ENCODE data around the gene GSTT2B.
"Not testable (repeated sequence)": the region's sequence is repeated elsewhere in the genome, so short reads cannot be mapped to it uniquely, and the experiment has no call there.

Gene GSTT2B

DNA sequence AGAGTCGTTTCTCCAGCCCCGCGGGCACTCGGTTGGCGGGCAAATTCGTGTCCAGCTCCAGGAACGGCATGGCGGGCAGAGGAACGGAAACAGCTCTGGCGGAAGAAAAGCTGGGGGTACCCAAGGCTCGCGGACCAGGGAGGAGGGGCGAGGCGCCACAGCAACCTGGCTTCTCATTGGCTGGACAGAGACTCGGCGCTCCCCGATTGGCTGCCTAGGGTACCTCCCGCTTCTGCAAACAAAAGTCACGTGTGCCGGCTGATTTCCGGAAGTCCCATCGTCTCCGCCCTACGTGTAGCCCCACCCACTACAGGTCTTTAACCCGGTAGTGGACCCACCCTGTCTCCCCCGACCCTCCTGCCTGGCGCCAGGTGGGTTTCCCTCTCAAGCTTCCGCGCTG, 13.3 kb upstream of the GSTT2B start, which contains the start of gene DDT:
DDT (minus strand) TSS at position 97 of the 400 bp plus-strand sequence; CDS start at position 70, 27 bp downstream.
- CTCF ChIA-PET; POLR2A ChIA-PET; DNase-seq (ENCODE audit: low read depth, low spot score); H3K4me3 ChIP-seq (ENCODE audit: low read depth, low read length): not testable (repeated sequence)

DNA sequence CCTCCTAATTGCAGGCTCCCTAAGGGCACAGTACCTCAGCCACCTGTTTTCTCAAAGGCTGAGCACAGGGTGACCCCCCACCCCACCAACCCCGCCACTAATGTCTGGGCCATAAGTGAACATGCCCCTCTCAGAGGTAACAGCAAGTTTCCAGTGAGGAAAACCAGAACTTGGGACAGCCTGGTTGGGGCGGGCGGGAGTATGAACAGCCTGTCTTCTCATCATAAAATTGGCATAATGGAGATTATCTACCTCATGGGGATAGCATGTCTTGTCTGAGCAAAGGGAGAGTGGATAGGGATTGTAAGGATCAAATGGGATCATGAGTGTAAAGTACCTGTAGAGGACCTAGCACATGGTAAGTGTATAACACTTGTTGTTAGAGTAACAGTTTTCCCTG, 10.9 kb upstream of the GSTT2B start:
- H3K4me3 ChIP-seq (ENCODE audit: low read depth, low read length); POLR2A ChIA-PET; CTCF ChIA-PET; DNase-seq (ENCODE audit: low read depth, low spot score): not testable (repeated sequence)

DNA sequence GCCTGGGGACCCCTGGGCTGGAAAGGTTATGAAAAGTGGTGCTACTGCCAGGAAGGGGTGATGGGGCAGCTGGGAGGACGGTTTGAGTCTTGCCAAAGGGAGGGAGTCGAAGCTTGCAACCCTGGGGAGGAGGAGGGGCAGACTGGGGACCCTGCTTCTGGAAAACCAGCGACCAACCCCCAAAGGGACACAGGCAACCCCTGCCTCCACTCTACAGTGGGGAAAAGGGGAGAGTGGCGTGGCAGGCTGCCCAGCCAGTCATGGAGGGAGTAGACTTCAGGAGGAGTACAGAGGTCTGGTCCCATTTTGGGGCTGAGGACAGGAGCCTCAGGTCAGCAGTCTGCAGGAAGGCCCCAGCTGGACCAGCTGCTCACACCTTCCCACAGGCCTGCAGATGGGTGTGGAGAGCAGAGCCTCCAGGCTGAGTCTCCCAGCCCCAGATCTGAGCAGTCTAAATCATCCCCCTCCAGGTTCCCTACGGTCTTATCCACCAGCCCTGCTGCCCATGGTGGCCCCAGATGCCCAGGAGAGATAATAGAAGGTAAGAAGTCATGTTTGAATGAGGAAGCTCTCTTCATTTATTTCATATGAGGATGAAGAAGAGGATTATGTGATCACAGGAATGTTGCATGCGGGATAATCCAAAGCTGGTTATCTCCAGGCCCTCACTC, 10.0 kb upstream of the GSTT2B start:
- CTCF ChIA-PET, result no interaction called here
- TF ChIP-seq, protein P1, sequence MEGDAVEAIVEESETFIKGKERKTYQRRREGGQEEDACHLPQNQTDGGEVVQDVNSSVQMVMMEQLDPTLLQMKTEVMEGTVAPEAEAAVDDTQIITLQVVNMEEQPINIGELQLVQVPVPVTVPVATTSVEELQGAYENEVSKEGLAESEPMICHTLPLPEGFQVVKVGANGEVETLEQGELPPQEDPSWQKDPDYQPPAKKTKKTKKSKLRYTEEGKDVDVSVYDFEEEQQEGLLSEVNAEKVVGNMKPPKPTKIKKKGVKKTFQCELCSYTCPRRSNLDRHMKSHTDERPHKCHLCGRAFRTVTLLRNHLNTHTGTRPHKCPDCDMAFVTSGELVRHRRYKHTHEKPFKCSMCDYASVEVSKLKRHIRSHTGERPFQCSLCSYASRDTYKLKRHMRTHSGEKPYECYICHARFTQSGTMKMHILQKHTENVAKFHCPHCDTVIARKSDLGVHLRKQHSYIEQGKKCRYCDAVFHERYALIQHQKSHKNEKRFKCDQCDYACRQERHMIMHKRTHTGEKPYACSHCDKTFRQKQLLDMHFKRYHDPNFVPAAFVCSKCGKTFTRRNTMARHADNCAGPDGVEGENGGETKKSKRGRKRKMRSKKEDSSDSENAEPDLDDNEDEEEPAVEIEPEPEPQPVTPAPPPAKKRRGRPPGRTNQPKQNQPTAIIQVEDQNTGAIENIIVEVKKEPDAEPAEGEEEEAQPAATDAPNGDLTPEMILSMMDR (IDR thresholded peaks at IDR 0.05; ENCODE audit: insufficient read depth, low read length, missing control alignments), result no peak
- POLR2A ChIA-PET, result interaction anchor here (0.9 kb wide), 1 partner anchor 57 kb away, joined by 3 read pairs; no protein-coding TSS in a partner anchor
- no peak overlapping the region for H3K4me3 ChIP-seq (ENCODE audit: low read depth, low read length)
- DNase-seq (ENCODE audit: low read depth, low spot score), result no peak

DNA sequence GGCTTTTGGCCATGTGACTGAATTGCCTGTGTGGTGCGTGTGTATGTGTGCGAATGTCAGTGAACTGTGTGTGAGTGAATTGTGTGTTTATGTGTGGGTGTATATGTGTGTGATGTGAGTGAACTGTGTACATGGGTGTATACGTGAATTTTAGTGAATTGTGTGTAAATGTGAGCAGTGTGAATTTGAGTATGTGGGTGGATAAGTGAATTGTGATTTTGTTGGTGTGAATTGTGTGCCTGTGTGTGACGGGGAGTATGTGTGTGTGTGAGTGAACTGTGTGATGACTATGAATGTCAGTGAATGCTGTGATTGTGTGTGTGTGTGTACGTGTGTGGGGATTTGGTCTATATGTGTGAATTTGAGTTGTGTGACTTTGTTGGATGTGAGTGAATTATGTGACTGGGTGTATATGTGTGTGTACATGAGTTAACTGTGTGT, 9.2 kb upstream of the GSTT2B start:
- no peak for DNase-seq (ENCODE audit: low read depth, low spot score)
- POLR2A ChIA-PET, result no interaction called here
- TF ChIP-seq, protein P1 (IDR thresholded peaks at IDR 0.05; ENCODE audit: insufficient read depth, low read length, missing control alignments), result no peak
- CTCF ChIA-PET, result no interaction called here
- no peak overlapping the region for H3K4me3 ChIP-seq (ENCODE audit: low read depth, low read length)

DNA sequence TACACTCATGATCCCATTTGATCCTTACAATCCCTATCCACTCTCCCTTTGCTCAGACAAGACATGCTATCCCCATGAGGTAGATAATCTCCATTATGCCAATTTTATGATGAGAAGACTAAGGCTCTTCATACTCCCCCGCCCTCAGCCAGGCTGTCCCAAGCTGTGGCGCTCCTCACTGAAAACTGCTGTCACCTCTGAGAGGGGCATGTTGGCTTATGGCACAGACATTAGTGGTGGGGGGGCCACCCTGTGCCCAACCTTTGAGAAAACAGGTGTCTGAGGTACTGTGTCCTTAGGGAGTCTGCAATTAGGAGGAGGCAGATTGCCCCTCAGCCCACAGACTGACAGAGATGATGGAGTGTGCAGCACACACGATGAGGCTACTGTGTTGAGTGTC, 8.1 kb upstream of the GSTT2B start:
- POLR2A ChIA-PET, result no interaction called here
- DNase-seq (ENCODE audit: low read depth, low spot score), result no peak

DNA sequence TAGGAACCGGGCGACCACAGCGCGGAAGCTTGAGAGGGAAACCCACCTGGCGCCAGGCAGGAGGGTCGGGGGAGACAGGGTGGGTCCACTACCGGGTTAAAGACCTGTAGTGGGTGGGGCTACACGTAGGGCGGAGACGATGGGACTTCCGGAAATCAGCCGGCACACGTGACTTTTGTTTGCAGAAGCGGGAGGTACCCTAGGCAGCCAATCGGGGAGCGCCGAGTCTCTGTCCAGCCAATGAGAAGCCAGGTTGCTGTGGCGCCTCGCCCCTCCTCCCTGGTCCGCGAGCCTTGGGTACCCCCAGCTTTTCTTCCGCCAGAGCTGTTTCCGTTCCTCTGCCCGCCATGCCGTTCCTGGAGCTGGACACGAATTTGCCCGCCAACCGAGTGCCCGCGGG, 5.6 kb upstream of the GSTT2B start, which contains the start of gene DDTL:
DDTL (plus strand) TSS at position 321 of the 400 bp plus-strand sequence; CDS start at position 348, 27 bp downstream.
- POLR2A ChIA-PET; H3K4me3 ChIP-seq (ENCODE audit: low read depth, low read length); DNase-seq (ENCODE audit: low read depth, low spot score); CTCF ChIA-PET: not testable (repeated sequence)

More for the DNA sequence above, 8.1 kb upstream of the GSTT2B start:
- TF ChIP-seq, protein P1 (IDR thresholded peaks at IDR 0.05; ENCODE audit: insufficient read depth, low read length, missing control alignments), result no peak
- CTCF ChIA-PET, result no interaction called here
- H3K4me3 ChIP-seq (ENCODE audit: low read depth, low read length), result no peak overlapping the region

DNA sequence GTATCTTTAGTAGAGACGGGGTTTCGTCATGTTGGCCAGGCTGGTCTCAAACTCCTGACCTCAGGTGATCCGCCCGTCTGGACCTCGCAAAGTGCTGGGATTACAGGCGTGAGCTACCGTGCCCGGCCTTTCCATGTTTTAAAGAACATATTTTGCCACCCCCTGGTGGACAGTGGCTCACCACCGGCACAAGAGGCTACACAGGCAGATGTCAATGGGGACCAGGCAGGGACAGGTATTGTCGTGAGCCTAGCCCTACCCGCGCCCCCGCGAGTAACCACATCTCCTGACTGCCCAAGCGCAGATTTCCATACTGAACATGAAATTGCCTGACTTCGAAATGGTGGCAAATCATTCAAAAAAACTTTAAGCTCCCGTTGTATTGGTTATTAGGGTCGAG, 5.1 kb upstream of the GSTT2B start:
- DNase-seq (ENCODE audit: low read depth, low spot score); H3K4me3 ChIP-seq (ENCODE audit: low read depth, low read length); POLR2A ChIA-PET; CTCF ChIA-PET: not testable (repeated sequence)

DNA sequence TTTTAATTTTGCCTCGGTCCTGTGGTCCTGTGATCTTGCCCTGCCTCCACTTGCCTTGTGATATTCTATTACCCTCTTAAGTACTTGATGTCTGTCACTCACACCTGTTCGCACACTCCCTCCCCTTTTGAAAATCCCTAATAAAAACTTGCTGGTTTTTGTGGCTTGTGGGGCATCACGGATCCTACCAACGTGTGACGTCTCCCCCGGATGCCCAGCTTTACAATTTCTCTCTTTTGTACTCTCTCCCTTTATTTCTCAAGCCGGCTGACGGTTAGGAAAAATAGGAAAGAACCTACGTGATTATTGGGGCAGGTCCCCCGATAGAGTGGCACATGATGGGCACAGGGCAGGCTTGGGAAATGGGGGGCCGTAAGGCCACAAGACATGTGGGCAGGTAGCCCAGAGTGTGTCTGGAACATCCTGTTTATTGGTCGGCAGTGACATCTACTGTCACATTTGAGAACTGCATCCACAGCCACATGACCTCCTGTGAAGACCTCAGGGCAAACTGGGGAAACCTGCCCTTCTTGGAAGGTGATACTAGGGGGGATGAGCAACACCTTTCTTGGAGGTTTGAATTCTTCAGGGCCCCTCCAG, 4.6 kb downstream of the GSTT2B start:
- CTCF ChIA-PET, result interaction anchor here (0.6 to 1.7 kb wide), 12 partner anchors 9 to 187 kb away, joined by 3 to 23 read pairs (median 5); partner anchors contain the start of genes MIF and SLC2A11
- DNase-seq (ENCODE audit: low read depth, low spot score), result peak; percentile 3
- POLR2A ChIA-PET; H3K4me3 ChIP-seq (ENCODE audit: low read depth, low read length): not testable (repeated sequence)
- TF ChIP-seq, protein P1 (IDR thresholded peaks at IDR 0.05; ENCODE audit: insufficient read depth, low read length, missing control alignments), result peak; percentile 71

DNA sequence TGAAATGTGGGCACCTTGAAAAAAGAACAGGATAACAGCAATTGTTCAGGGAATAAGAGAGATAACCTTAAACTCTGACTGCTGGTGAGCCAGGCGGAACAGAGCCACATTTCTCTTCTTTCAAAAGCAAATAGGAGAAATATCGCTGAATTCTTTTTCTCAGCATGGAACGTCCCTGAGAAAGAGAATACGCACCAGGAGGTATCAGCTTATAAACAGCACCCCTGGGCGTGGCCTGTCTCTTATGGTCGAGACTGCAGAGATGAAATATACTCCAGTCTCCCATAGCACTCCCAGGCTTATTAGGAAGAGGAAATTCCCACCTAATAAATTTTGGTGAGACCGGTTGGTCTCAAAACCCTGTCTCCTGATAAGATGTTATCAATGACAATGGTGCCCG, 5.1 kb downstream of the GSTT2B start:
- H3K4me3 ChIP-seq (ENCODE audit: low read depth, low read length); DNase-seq (ENCODE audit: low read depth, low spot score); POLR2A ChIA-PET: not testable (repeated sequence)
- CTCF ChIA-PET, result interaction anchor here (0.6 to 1.7 kb wide), 12 partner anchors 8 to 187 kb away, joined by 3 to 23 read pairs (median 5); partner anchors contain the start of genes MIF and SLC2A11

DNA sequence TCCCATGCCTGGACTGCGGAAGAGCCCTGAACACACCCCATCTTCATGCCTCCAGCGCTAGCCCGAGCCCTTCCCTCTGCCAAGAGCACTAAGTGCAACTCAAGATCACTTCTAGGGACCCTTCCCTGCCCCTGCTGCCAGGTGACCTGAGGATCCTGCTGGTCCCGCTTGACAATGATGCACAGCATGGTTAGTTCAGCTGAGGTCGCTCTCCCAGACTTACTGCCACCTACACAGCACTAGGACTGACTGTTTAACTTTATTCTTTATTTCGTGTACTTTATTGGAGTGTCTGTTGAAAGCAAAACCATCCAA, 6.0 kb downstream of the GSTT2B start:
- DNase-seq (ENCODE audit: low read depth, low spot score); CTCF ChIA-PET; POLR2A ChIA-PET; H3K4me3 ChIP-seq (ENCODE audit: low read depth, low read length): not testable (repeated sequence)

DNA sequence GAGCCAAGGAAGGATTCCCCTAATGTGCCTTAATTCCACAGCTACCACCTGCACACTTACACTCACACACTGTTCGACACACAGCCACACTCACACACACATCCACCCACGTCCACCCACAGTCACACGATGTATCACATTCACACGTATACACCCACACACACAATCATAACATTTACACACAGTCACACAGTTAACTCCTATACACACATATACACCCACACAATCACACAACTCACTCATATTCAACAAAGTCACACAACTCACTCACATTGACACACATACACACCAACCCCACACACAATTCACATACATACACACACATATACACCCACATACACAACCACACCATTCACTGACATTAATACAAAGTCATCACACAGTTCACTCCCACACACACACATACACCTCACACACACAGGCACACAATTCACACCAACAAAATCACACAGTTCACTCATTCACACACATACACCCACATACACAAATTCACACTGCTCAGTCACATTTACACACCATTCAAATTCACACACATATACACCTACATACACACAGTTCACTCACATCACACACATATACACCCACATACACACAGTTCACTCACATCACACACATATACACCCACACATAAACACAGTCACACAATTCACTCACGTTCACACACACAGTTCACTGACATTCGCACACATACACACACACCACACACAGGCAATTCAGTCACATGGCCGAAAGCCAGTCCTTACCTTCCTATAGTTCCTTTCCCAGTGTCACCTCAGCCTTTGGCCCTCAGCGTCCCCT, 6.6 kb downstream of the GSTT2B start:
- POLR2A ChIA-PET; H3K4me3 ChIP-seq (ENCODE audit: low read depth, low read length); CTCF ChIA-PET; DNase-seq (ENCODE audit: low read depth, low spot score): not testable (repeated sequence)
